Endothelial cell of umbilical vein (primary cell): ENCODE results near the gene SEC22C. TPM values are rescaled to one million over a fixed set of nuclear protein-coding genes. Genes with fewer than 3 reads are reported as not detected.

Source experiments
- BruUV-seq: library from RNA; stranded (reverse); fragments of 400-500 nt; replicated peaks from 2 replicates; lab custom pipeline; 2021; lab: Mats Ljungman, UMichigan
- CTCF ChIA-PET: fragments of 300-600, 350-600 bp; sonication (Branson Sonifier 250); formaldehyde crosslinking; loops from one replicate; lab custom pipeline; 2021; ENCODE audit warnings: antibody characterized with exemption, inconsistent platforms; lab: Charles Lee
- POLR2A ChIA-PET: fragments of 300-600, 350-600 bp; sonication (Branson Sonifier 250); formaldehyde crosslinking; loops from one replicate; lab custom pipeline; 2021; ENCODE audit warnings: antibody characterized with exemption, inconsistent platforms; lab: Charles Lee
- DNase-seq: peaks from one replicate; pipeline ENCODE4 v3.0.0-alpha.2; 2011; ENCODE audit warnings: low read depth, low spot score
- FAIRE-seq: peaks from 2 replicates; lab custom pipeline; 2011; peaks lifted over from hg19 to GRCh38; lab: Jason Lieb, UNC
- H2AFZ ChIP-seq: 2 replicates; pipeline ENCODE4 v1.6.0; 2012; ENCODE audit warnings: low read depth, low read length, control low read depth, inconsistent platforms
- H3K27ac ChIP-seq: 2 replicates; pipeline ENCODE4 v1.5.1; 2011; ENCODE audit warnings: low read depth, mild to moderate bottlenecking, control low read depth, low read length, moderate library complexity; ENCODE audit not compliant: insufficient read depth
- H3K27me3 ChIP-seq, 2 experiments: 2 replicates each; pipeline versions ENCODE4 v1.6.0 to v1.6.1; 2011; ENCODE audit warnings: low read length in 2 of 2, mixed read lengths in 1 of 2; ENCODE audit not compliant: control insufficient read depth in 2 of 2, insufficient read depth in 2 of 2
- H3K36me3 ChIP-seq, 2 experiments: 2 replicates in 1 of 2; 3 replicates in 1 of 2; pipeline ENCODE4 v1.5.1; 2011; ENCODE audit warnings: low read length in 2 of 2, mild to moderate bottlenecking in 1 of 2, moderate library complexity in 1 of 2; ENCODE audit not compliant: control insufficient read depth in 2 of 2, insufficient read depth in 2 of 2; ENCODE audit errors: extremely low read depth in 1 of 2
- H3K4me1 ChIP-seq: 3 replicates; pipeline ENCODE4 v1.5.1; 2011; ENCODE audit warnings: mild to moderate bottlenecking, low read length; ENCODE audit not compliant: control insufficient read depth, insufficient read depth; ENCODE audit errors: extremely low read depth
- H3K4me2 ChIP-seq: 2 replicates; pipeline ENCODE4 v1.6.1; 2011; ENCODE audit warnings: low read length, control low read depth, mixed read lengths; ENCODE audit not compliant: insufficient read depth
- H3K4me3 ChIP-seq, 3 experiments: fragments of 200-600 bp in 1 of 3; sonication (generic), shearing (Covaris generic) in 1 of 3; replicated peaks in 1 of 3; 2 replicates each; pipeline ENCODE4 v1.5.1; 2011 to 2016; ENCODE audit warnings: control low read depth in 3 of 3, low read length in 3 of 3, mild to moderate bottlenecking in 2 of 3, inconsistent platforms in 1 of 3, low read depth in 1 of 3, moderate library complexity in 1 of 3; ENCODE audit not compliant: insufficient read depth in 1 of 3
- H3K79me2 ChIP-seq: 2 replicates; pipeline ENCODE4 v1.6.0; 2012; ENCODE audit warnings: low read length, inconsistent platforms; ENCODE audit not compliant: control insufficient read depth, insufficient read depth
- H3K9ac ChIP-seq: replicated peaks from 2 replicates; pipeline ENCODE3; 2011; ENCODE audit warnings: low read length, control low read depth; ENCODE audit not compliant: insufficient read depth; ENCODE audit errors: extremely low read depth
- H3K9me1 ChIP-seq: replicated peaks from 3 replicates; pipeline ENCODE4 v1.6.0; 2011; ENCODE audit warnings: mild to moderate bottlenecking, low read length; ENCODE audit not compliant: control insufficient read depth, insufficient read depth; ENCODE audit errors: extremely low read depth
- H3K9me3 ChIP-seq: replicated peaks from 2 replicates; pipeline ENCODE4 v1.5.1; 2012; ENCODE audit warnings: low read length, inconsistent platforms; ENCODE audit not compliant: control insufficient read depth, insufficient read depth
- H4K20me1 ChIP-seq: replicated peaks from 2 replicates; pipeline ENCODE3; 2011; ENCODE audit warnings: mild to moderate bottlenecking, low read length; ENCODE audit not compliant: control insufficient read depth, insufficient read depth; ENCODE audit errors: extremely low read depth
- EZH2 ChIP-seq: IDR thresholded peaks from 2 replicates; pipeline ENCODE4 v1.6.1; 2012; ENCODE audit warnings: borderline replicate concordance, low read depth, mild to moderate bottlenecking, moderate library complexity, low read length, inconsistent platforms; ENCODE audit not compliant: severe bottlenecking
- FOS ChIP-seq: IDR thresholded peaks from 2 replicates; pipeline ENCODE4 v1.6.1; 2011; ENCODE audit warnings: mild to moderate bottlenecking, low read length, moderate library complexity, borderline replicate concordance; ENCODE audit not compliant: insufficient read depth
- GATA2 ChIP-seq: IDR thresholded peaks from 2 replicates; pipeline ENCODE4 v1.7.0; 2011; ENCODE audit warnings: low read depth, mild to moderate bottlenecking, moderate library complexity, mixed read lengths, low read length; ENCODE audit not compliant: insufficient read length, insufficient read depth
- JUN ChIP-seq: IDR thresholded peaks from 2 replicates; pipeline ENCODE4 v1.6.1; 2011; ENCODE audit warnings: borderline replicate concordance, low read depth; ENCODE audit not compliant: insufficient read length, insufficient read depth
- MYC ChIP-seq: IDR thresholded peaks from one replicate; pipeline ENCODE4 v1.6.1; 2011; ENCODE audit warnings: mild to moderate bottlenecking, low read depth, low read length
- POLR2A ChIP-seq: IDR thresholded peaks from 2 replicates; pipeline ENCODE4 v1.6.1; 2012; ENCODE audit warnings: low read depth, mild to moderate bottlenecking, control low read depth, low read length
- POLR2AphosphoS5 ChIP-seq: IDR thresholded peaks from 2 replicates; pipeline ENCODE4 v1.6.1; 2012; ENCODE audit warnings: low read depth, mild to moderate bottlenecking, control low read depth, low read length, moderate library complexity; ENCODE audit not compliant: insufficient read depth
- dilution Hi-C: fragments of 300-500 bp; cut with MboI; formaldehyde crosslinking; loops from one replicate; pipeline ENCODE4 v1.15.0; 2019; ENCODE audit warnings: low sequenced_read_pairs; ENCODE audit not compliant: extremely low pct_ligation_motif_present
- intact Hi-C: fragments of 100-400 bp; cut with micrococcal nuclease; formaldehyde crosslinking; loops from one replicate; pipeline ENCODE4 v1.10.0; 2022
- polyA plus RNA-seq, 4 experiments: library from polyadenylated mRNA; depleted of rRNA in 3 of 4; stranded (reverse) in 3 of 4; unstranded in 1 of 4; fragments of >200 nt; gene quantifications; 2 replicates each; pipeline versions ENCODE4 v1.2.1 to v1.2.3, GENCODE V29; 2011 to 2012; ENCODE audit warnings: missing spikeins in 1 of 4
- total RNA-seq: library from RNA; stranded (reverse); gene quantifications from 2 replicates; pipeline ENCODE4 v1.2.3, GENCODE V29; 2021
- TF ChIP-seq, protein P1 (sequence below): IDR thresholded peaks from 2 replicates; pipeline ENCODE4 v1.6.1; 2011; ENCODE audit not compliant: insufficient read depth, insufficient read length
- TF ChIP-seq, protein P2 (sequence below), 2 donors: IDR thresholded peaks; 1 replicate in 1 of 2; 2 replicates in 1 of 2; pipeline ENCODE4 v1.5.1; 2011; ENCODE audit warnings: low read length in 2 of 2, mild to moderate bottlenecking in 2 of 2, moderate library complexity in 2 of 2, control low read depth in 1 of 2, inconsistent platforms in 1 of 2, low read depth in 1 of 2; ENCODE audit not compliant: insufficient read depth in 1 of 2; ENCODE audit errors: extremely low read depth in 1 of 2

SEC22C gene
- total and polyA plus RNA-seq, 2 donors (not counting 3 experiments of a cell fraction or from before 2014, with no cell fraction given): 43.9 to 61.9 TPM

DNA sequence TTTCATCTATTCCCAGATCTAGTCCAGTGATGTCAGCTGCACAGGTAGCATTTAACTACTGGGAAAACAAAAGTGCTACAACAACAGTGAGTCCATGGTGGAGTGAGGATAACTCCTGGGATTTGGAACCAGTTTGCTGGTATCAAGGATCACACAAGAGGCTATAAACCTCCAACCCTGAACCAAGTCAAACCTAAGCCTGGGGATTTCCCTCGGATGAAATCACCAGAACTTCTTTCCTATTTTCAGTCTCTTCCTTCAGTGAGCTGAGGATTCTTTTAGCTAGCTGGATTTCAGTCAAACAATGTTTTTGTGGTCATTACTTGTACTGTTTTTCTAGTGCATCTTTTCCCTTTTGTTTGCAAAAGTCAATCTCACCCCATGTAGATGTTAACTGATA, 31.5 kb downstream of the SEC22C start:
- Histone ChIP-seq H3K4me2 (no peak overlapping the region), H3K27me3 (no peaks in the 10 kb centered on the region), H2AFZ (no peak overlapping the region), H4K20me1 (peaks cover 3% of the 10 kb centered on the region), H3K9me1 (no peaks in the 10 kb centered on the region), H3K4me3 (no peak overlapping the region), H3K9ac (no peak overlapping the region), H3K27ac (no peak overlapping the region), H3K4me1 (no peaks in the 10 kb centered on the region), H3K79me2 (no peaks in the 10 kb centered on the region), H3K36me3 (peaks cover 9 to 11% of the 10 kb centered on the region in 2 experiments), H3K9me3 (no peaks in the 10 kb centered on the region)
- CTCF ChIA-PET: interaction anchor here (0.9 to 9.7 kb wide), 5 partner anchors 9 to 320 kb away, joined by 3 to 80 read pairs (median 4); no protein-coding TSS in a partner anchor
- intact Hi-C loops: no loop called here
- TF ChIP-seq, protein P1, sequence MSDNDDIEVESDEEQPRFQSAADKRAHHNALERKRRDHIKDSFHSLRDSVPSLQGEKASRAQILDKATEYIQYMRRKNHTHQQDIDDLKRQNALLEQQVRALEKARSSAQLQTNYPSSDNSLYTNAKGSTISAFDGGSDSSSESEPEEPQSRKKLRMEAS: no peak
- TF ChIP-seq, protein P2, sequence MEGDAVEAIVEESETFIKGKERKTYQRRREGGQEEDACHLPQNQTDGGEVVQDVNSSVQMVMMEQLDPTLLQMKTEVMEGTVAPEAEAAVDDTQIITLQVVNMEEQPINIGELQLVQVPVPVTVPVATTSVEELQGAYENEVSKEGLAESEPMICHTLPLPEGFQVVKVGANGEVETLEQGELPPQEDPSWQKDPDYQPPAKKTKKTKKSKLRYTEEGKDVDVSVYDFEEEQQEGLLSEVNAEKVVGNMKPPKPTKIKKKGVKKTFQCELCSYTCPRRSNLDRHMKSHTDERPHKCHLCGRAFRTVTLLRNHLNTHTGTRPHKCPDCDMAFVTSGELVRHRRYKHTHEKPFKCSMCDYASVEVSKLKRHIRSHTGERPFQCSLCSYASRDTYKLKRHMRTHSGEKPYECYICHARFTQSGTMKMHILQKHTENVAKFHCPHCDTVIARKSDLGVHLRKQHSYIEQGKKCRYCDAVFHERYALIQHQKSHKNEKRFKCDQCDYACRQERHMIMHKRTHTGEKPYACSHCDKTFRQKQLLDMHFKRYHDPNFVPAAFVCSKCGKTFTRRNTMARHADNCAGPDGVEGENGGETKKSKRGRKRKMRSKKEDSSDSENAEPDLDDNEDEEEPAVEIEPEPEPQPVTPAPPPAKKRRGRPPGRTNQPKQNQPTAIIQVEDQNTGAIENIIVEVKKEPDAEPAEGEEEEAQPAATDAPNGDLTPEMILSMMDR (IDR thresholded peaks at IDR 0.05; ENCODE audit: extremely low read depth in 1 of 2, insufficient read depth in 1 of 2, low read depth in 1 of 2, low read length in 2 of 2): no peak
- TF ChIP-seq MYC: no peak
- no peak for TF ChIP-seq POLR2A
- no peak for TF ChIP-seq GATA2
- TF ChIP-seq JUN: no peak
- TF ChIP-seq FOS: no peak
- no peak for TF ChIP-seq POLR2AphosphoS5
- TF ChIP-seq EZH2: no peak
- no TSS peak for BruUV-seq
- POLR2A ChIA-PET: no interaction called here
- no peak for DNase-seq
- dilution Hi-C loops: no loop called here
- FAIRE-seq: no peak
